K562 (cell line): ENCODE results near the gene KLKB1. TPM values are rescaled to one million over a fixed set of nuclear protein-coding genes. Genes with fewer than 3 reads are reported as not detected.
A peak's percentile ranks its signal among the peaks of the same experiment; 100 is the strongest.

Experiments
- ATAC-seq: fragments of 200-7000 bp; cut with Tn5 transposase; 3 replicates; pipeline ENCODE4 v1.9.1; 2020; ENCODE audit warnings: moderate library complexity
- BruUV-seq: library from RNA; stranded (reverse); fragments of 400-500 nt; replicated peaks from 2 replicates; lab custom pipeline; 2021; lab: Mats Ljungman, UMichigan
- CTCF ChIA-PET: fragments of 300-600 bp; formaldehyde crosslinking; extraction: SDS; loops from one replicate; lab custom pipeline; 2021; ENCODE audit warnings: low intra/inter-chr PET ratio; lab: Yijun Ruan, JAX
- POLR2A ChIA-PET: fragments of 300-600, 350-650 bp; sonication (Branson Sonifier 250); formaldehyde crosslinking; extraction: SDS; loops from one replicate; lab custom pipeline; 2021; ENCODE audit warnings: antibody characterized with exemption, inconsistent platforms; lab: Yijun Ruan, JAX
- DNase-seq, 4 experiments: peaks; one replicate each; pipeline versions ENCODE4 v3.0.0 to v3.0.0-alpha.2; 2011 to 2018; ENCODE audit warnings: low spot score in 3 of 4, mixed read lengths in 3 of 4; ENCODE audit errors: extremely low read depth in 1 of 4
- FAIRE-seq: peaks from 2 replicates; lab custom pipeline; 2011; peaks lifted over from hg19 to GRCh38; lab: Jason Lieb, UNC
- H2AFZ ChIP-seq: 2 replicates; pipeline ENCODE4 v1.6.0; 2011; ENCODE audit warnings: low read depth, low read length, control low read depth, inconsistent platforms
- H3K27ac ChIP-seq: fragments of 200-600 bp; 3 replicates; pipeline ENCODE4 v1.8.0; 2011; ENCODE audit warnings: low read depth, mild to moderate bottlenecking, control low read depth, inconsistent platforms, low read length, moderate library complexity, mixed read lengths; ENCODE audit errors: extremely low read depth
- H3K27me3 ChIP-seq, 2 experiments: fragments of 300-600 bp in 1 of 2; 2 replicates in 1 of 2; 3 replicates in 1 of 2; pipeline versions ENCODE4 v1.6.0 to v1.8.0; 2011; ENCODE audit warnings: inconsistent platforms in 2 of 2, low read length in 2 of 2, mild to moderate bottlenecking in 1 of 2, mixed read lengths in 1 of 2, moderate library complexity in 1 of 2; ENCODE audit not compliant: control insufficient read depth in 2 of 2, insufficient read depth in 2 of 2
- H3K36me3 ChIP-seq: fragments of 300-600 bp; 3 replicates; pipeline ENCODE4 v1.8.0; 2011; ENCODE audit warnings: mild to moderate bottlenecking, low read length, inconsistent platforms; ENCODE audit not compliant: control insufficient read depth, insufficient read depth
- H3K4me1 ChIP-seq, 2 experiments: fragments of 200-600 bp in 1 of 2; replicated peaks in 1 of 2; 2 replicates in 1 of 2; 3 replicates in 1 of 2; pipeline versions ENCODE4 v1.5.1 to v1.8.0; 2011; ENCODE audit warnings: inconsistent platforms in 2 of 2, low read length in 2 of 2, mild to moderate bottlenecking in 1 of 2, mixed read lengths in 1 of 2, moderate library complexity in 1 of 2; ENCODE audit not compliant: control insufficient read depth in 2 of 2, insufficient read depth in 2 of 2
- H3K4me2 ChIP-seq: 2 replicates; pipeline ENCODE4 v1.6.1; 2011; ENCODE audit warnings: low read length, control low read depth, inconsistent platforms, mixed read lengths; ENCODE audit not compliant: insufficient read depth
- H3K4me3 ChIP-seq: fragments of 200-600 bp; sonication (generic), shearing (Covaris generic); 2 replicates; pipeline ENCODE4 v1.5.1; 2016; ENCODE audit warnings: control low read depth, inconsistent platforms
- H3K79me2 ChIP-seq: fragments of 200-600 bp; 3 replicates; pipeline ENCODE4 v1.8.0; 2011; ENCODE audit warnings: low read length, inconsistent platforms; ENCODE audit not compliant: control insufficient read depth, insufficient read depth
- H3K9ac ChIP-seq, 2 experiments: 2 replicates each; pipeline versions ENCODE4 v1.6.0 to v1.6.1; 2011; ENCODE audit warnings: low read depth in 2 of 2, low read length in 2 of 2, control low read depth in 1 of 2, inconsistent platforms in 1 of 2, mild to moderate bottlenecking in 1 of 2, mixed read lengths in 1 of 2; ENCODE audit not compliant: insufficient read depth in 1 of 2
- H3K9me1 ChIP-seq: one replicate; pipeline ENCODE4 v1.6.0; 2011; ENCODE audit warnings: inconsistent platforms, mild to moderate bottlenecking, low read length, moderate library complexity; ENCODE audit not compliant: control insufficient read depth, insufficient read depth
- H3K9me3 ChIP-seq: replicated peaks from 2 replicates; pipeline ENCODE4 v1.5.1; 2011; ENCODE audit warnings: low read depth, low read length, inconsistent platforms; ENCODE audit not compliant: control insufficient read depth, insufficient read depth
- H4K20me1 ChIP-seq: replicated peaks from 2 replicates; pipeline ENCODE4 v1.6.1; 2011; ENCODE audit warnings: low read length, inconsistent platforms, mixed read lengths; ENCODE audit not compliant: control insufficient read depth, insufficient read depth
- CREB3 ChIP-seq: fragments of 450-650 bp; conservative IDR thresholded peaks from 2 replicates; pipeline ENCODE4 v1.6.1; 2016; ENCODE audit warnings: missing genetic modification characterization, low read depth, mild to moderate bottlenecking, missing compliant biosample characterization, moderate library complexity
- HOXB6 ChIP-seq: fragments of 250-450 bp; sonication (Bioruptor Pico); IDR thresholded peaks from 2 replicates; pipeline ENCODE4 v1.5.1; 2022; ENCODE audit warnings: mild to moderate bottlenecking, borderline replicate concordance
- LARP7 ChIP-seq: fragments of 450-650 bp; IDR thresholded peaks from 2 replicates; pipeline ENCODE4 v1.6.1; 2016
- SIN3B ChIP-seq: fragments of 450-650 bp; IDR thresholded peaks from 2 replicates; pipeline ENCODE4 v1.6.1; 2017; ENCODE audit warnings: low read depth, mild to moderate bottlenecking, moderate library complexity
- ZFP91 ChIP-seq: sonication (generic); formaldehyde crosslinking; IDR thresholded peaks from 2 replicates; pipeline ENCODE4 v1.8.0; 2022; ENCODE audit warnings: mild to moderate bottlenecking, missing genetic modification reagents
- ZNF12 ChIP-seq: sonication (generic); formaldehyde crosslinking; IDR thresholded peaks from 2 replicates; pipeline ENCODE4 v1.4.0; 2020; ENCODE audit warnings: mild to moderate bottlenecking, missing genetic modification reagents
- WGBS: fragments of 100-300 bp; shearing (Covaris generic); methylation state at CpG from one replicate; pipeline ENCODE4 v1.1.6; 2016; ENCODE audit warnings: low coverage, mixed read lengths; ENCODE audit not compliant: insufficient coverage; ENCODE audit errors: missing lambda C conversion rate; 5-methylcytosine and 5-hydroxymethylcytosine counted together
- in situ Hi-C: fragments of 300-500 bp; cut with MboI; formaldehyde crosslinking; loops from 4 replicates; pipeline ENCODE4 v1.15.0; 2018; ENCODE audit warnings: inconsistent platforms, mixed read lengths
- intact Hi-C: fragments of 100-400 bp; cut with micrococcal nuclease; formaldehyde crosslinking; loops from 2 replicates; pipeline ENCODE4 v1.14.2; 2022
- polyA plus RNA-seq, 8 experiments: library from polyadenylated mRNA; depleted of rRNA in 4 of 8; stranded (reverse) in 5 of 8; unstranded in 3 of 8; fragments of >200 nt; fragmentation: Nextera tagmentation in 2 of 8; fragmentation: Illumina TruSeq in 1 of 8; extraction: Ambion mirVana in 2 of 8; extraction: Trizol in 1 of 8; gene quantifications; 2 replicates each; pipeline versions ENCODE4 v1.2.1 to v1.2.3, GENCODE V29; 2011 to 2014; ENCODE audit warnings: inconsistent platforms in 1 of 8, missing spikeins in 1 of 8
- total RNA-seq, 7 experiments: library from RNA; depleted of rRNA in 6 of 7; stranded (reverse); fragments of >200 nt in 6 of 7; fragmentation: Illumina TruSeq in 2 of 7; extraction: Trizol in 2 of 7; gene quantifications; 2 replicates each; pipeline versions ENCODE4 v1.2.1 to v1.2.3, GENCODE V29; 2011 to 2021; ENCODE audit warnings: low replicate concordance in 1 of 7
- TF ChIP-seq, protein P1 (sequence below): fragments of 250-450 bp; sonication (Bioruptor Pico); IDR thresholded peaks from 2 replicates; pipeline ENCODE4 v1.5.0; 2022; ENCODE audit warnings: mild to moderate bottlenecking
- TF ChIP-seq, protein P2 (sequence below): fragments of 450-650 bp; IDR thresholded peaks from 2 replicates; pipeline ENCODE4 v1.6.1; 2018; ENCODE audit warnings: mild to moderate bottlenecking, low read depth; ENCODE audit not compliant: partially characterized antibody
- TF ChIP-seq, protein P3 (sequence below), 2 experiments: IDR thresholded peaks; 2 replicates each; pipeline ENCODE4 v1.6.1; 2011; ENCODE audit warnings: borderline replicate concordance in 1 of 2, control low read depth in 1 of 2, low read depth in 1 of 2, low read length in 1 of 2, mild to moderate bottlenecking in 1 of 2, mixed read lengths in 1 of 2, moderate library complexity in 1 of 2; ENCODE audit not compliant: insufficient read depth in 1 of 2, insufficient read length in 1 of 2, poor library complexity in 1 of 2, severe bottlenecking in 1 of 2; ENCODE audit errors: extremely low read depth in 1 of 2

Gene KLKB1
- total and polyA plus RNA-seq, 9 of the 15 experiments (the other 6 are each of a cell fraction or from before 2014, with no cell fraction given) = 0.27 TPM; not detected in 8

DNA sequence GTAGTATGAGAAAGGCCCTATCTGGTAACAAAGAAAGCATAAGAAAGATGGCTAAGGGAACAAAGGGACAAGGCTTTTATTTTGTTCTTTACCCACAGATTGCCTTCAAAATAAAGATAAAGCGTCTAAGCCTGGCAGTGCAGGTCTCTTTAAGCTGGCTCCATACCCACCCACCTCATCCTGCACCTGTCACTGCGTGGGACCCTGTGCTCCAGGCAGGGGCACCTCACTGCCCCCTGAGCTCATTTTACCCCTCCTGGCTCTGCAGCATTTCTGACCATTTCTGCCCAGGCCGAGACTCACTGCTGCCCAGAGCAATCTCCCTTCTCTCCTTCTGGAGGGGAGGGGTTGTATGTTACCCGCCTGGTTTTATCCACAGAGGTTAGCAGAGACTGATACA, 37.7 kb upstream of the KLKB1 start:
- CTCF ChIA-PET = no interaction called here
- TF ChIP-seq, protein P1, sequence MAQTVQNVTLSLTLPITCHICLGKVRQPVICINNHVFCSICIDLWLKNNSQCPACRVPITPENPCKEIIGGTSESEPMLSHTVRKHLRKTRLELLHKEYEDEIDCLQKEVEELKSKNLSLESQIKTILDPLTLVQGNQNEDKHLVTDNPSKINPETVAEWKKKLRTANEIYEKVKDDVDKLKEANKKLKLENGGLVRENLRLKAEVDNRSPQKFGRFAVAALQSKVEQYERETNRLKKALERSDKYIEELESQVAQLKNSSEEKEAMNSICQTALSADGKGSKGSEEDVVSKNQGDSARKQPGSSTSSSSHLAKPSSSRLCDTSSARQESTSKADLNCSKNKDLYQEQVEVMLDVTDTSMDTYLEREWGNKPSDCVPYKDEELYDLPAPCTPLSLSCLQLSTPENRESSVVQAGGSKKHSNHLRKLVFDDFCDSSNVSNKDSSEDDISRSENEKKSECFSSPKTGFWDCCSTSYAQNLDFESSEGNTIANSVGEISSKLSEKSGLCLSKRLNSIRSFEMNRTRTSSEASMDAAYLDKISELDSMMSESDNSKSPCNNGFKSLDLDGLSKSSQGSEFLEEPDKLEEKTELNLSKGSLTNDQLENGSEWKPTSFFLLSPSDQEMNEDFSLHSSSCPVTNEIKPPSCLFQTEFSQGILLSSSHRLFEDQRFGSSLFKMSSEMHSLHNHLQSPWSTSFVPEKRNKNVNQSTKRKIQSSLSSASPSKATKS (CRISPR knock-in tag) = no peak
- TF ChIP-seq, protein P2, sequence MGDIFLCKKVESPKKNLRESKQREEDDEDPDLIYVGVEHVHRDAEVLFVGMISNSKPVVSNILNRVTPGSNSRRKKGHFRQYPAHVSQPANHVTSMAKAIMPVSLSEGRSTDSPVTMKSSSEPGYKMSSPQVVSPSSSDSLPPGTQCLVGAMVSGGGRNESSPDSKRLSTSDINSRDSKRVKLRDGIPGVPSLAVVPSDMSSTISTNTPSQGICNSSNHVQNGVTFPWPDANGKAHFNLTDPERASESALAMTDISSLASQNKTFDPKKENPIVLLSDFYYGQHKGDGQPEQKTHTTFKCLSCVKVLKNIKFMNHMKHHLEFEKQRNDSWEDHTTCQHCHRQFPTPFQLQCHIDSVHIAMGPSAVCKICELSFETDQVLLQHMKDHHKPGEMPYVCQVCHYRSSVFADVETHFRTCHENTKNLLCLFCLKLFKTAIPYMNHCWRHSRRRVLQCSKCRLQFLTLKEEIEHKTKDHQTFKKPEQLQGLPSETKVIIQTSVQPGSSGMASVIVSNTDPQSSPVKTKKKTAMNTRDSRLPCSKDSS = no peak
- TF ChIP-seq HOXB6 (CRISPR knock-in tag) (no peak), ZNF12 (CRISPR knock-in tag) (no peak), CREB3 (tag) (no peak), LARP7 (no peak), SIN3B (no peak), ZFP91 (no peak)
- TF ChIP-seq, protein P3, sequence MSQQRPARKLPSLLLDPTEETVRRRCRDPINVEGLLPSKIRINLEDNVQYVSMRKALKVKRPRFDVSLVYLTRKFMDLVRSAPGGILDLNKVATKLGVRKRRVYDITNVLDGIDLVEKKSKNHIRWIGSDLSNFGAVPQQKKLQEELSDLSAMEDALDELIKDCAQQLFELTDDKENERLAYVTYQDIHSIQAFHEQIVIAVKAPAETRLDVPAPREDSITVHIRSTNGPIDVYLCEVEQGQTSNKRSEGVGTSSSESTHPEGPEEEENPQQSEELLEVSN (IDR thresholded peaks at IDR 0.05; ENCODE audit: borderline replicate concordance in 1 of 2, extremely low read depth in 1 of 2, insufficient read depth in 1 of 2, insufficient read length in 1 of 2, low read depth in 1 of 2, low read length in 1 of 2, poor library complexity in 1 of 2, severe bottlenecking in 1 of 2) = no peak

More for the DNA sequence above, 37.7 kb upstream of the KLKB1 start:
- H4K20me1 ChIP-seq = no peaks in the 10 kb centered on the region
- H3K9me1 ChIP-seq = no peaks in the 10 kb centered on the region
- H3K4me1 ChIP-seq = peaks cover 13 to 16% of the 10 kb centered on the region in 2 experiments
- 0 out of 2 replicates have a peak overlapping the region, but pooled peaks have one; percentile 97 for H2AFZ ChIP-seq
- H3K4me3 ChIP-seq = no peak overlapping the region
- H3K27me3 ChIP-seq = no peaks in the 10 kb centered on the region; a peak in 1 of 5 replicates
- peak overlapping the region in 1 of 2 experiments; percentile 76; a peak in 1 of 4 replicates for H3K9ac ChIP-seq
- POLR2A ChIA-PET = interaction anchor here (1.8 kb wide), 1 partner anchor 12 kb away, joined by 4 read pairs; no protein-coding TSS in a partner anchor
- ATAC-seq = no peak
- no peaks in the 10 kb centered on the region for H3K36me3 ChIP-seq
- H3K79me2 ChIP-seq = peaks cover 23% of the 10 kb centered on the region
- intact Hi-C loops (no loop called here), in situ Hi-C loops (no loop called here)
- peak in 1 of 4 experiments; percentile 6 for DNase-seq
- BruUV-seq = no TSS peak
- peak overlapping the region; percentile 90; the same call in 1 of the 2 replicates for H3K4me2 ChIP-seq
- FAIRE-seq = no peak
- 80% methylated on average over 3 of the region's 4 CpGs for WGBS
- H3K9me3 ChIP-seq = no peaks in the 10 kb centered on the region
- H3K27ac ChIP-seq = no peak overlapping the region
